Occipital lobe (tissue), 2 donors: ENCODE measurements around the gene HOXA1. TPM values are rescaled to one million over a fixed set of nuclear protein-coding genes. Genes with fewer than 3 reads are reported as not detected.

Experiments used
- DNase-seq: peaks from one replicate; lab custom pipeline; 2025; lab: John Stamatoyannopoulos, UW
- total RNA-seq: library from RNA; depleted of rRNA; stranded (reverse); fragments of >200 nt; gene quantifications from one replicate; pipeline ENCODE4 v1.2.3, GENCODE V29; 2014

The HOXA1 gene
- total RNA-seq, 1 donor from 2014 or later, result not detected

DNA sequence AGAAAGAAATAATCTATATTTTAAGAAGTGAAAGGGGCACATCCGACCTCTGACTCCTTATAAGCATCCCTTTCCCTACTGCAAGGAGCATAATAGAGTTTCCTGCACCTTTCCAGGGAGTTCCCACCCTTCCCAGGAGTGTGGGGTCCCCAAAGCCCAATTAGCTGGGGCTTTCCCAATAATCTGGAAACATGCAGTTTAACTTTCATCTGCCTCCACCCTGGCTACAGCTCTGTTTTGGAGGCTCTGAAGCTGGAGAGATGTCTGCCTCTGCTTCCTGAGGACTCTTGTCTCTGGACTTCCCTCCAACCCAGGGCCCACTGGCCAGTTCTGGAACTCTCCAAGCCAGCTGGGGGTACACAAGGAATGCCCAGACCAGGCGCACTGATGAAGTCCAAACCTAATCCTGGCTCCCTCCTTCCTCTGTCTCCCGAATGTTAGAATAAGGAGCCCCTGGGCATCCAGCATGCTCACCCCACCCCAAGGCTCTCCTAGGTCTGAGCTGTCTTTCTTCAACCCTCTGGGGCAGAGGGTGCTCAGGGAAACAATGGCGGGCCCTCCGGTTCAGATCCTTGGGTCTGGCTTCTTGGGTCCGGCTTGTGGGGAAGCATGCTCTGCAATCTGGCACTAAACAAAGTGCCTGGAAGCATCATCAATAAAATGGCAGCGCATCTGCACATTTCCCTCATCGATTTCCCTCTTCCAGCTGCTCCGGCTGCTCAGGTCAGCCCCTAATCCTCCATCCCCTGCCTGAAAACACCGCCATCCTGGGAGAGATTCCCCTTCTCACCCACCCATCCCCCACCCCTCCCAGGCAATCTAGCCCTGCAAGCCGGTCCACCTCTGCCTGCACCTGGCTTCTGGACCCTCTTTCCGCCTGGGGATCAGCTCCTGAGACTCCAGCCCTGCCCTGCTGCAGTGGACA, 21.4 kb upstream of the HOXA1 start:
- DNase-seq, result no peak

DNA sequence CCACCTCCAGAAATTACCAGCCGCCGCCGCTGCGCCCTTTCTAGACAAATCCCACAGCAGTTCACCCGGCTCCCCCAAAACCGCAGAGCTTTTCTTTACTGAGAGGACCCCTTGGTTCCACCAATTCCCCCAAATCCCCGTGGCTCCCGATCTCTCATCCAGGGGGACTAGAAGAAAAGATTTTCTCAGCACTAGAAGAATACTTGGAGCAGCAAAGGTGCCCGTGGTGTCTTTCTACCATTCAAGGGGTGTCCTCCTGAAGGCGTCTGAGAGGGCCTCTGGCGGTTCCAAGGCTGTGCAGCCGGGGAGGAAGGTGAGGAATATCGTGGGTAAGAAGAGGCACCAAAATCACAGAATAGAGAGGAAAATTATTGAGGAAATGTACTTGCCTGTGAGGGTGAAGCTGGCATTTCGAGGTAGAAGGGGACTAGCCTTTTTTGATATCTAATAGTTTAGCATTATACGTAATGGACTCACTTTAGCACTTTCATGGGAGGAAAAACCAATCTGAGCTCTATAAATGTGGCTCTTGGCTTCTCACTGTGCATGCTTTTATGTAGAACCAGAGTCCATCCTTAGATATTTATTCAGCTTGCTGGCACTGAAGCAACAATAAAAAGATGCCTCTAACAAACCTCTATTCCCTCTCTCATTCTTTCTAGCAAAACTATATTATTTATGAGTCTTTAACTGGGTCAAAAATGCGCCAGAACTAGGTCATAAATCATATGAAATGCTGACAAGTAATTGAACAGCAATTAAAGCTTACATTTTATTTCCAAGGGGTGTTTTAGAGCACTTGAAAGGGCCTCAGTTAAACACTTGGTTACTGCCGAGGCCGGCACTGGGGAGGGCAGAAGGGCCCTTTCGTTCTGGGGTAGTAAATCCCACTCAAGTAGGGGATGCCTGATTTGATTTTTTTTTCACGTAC, 20.5 kb upstream of the HOXA1 start:
- no peak for DNase-seq

DNA sequence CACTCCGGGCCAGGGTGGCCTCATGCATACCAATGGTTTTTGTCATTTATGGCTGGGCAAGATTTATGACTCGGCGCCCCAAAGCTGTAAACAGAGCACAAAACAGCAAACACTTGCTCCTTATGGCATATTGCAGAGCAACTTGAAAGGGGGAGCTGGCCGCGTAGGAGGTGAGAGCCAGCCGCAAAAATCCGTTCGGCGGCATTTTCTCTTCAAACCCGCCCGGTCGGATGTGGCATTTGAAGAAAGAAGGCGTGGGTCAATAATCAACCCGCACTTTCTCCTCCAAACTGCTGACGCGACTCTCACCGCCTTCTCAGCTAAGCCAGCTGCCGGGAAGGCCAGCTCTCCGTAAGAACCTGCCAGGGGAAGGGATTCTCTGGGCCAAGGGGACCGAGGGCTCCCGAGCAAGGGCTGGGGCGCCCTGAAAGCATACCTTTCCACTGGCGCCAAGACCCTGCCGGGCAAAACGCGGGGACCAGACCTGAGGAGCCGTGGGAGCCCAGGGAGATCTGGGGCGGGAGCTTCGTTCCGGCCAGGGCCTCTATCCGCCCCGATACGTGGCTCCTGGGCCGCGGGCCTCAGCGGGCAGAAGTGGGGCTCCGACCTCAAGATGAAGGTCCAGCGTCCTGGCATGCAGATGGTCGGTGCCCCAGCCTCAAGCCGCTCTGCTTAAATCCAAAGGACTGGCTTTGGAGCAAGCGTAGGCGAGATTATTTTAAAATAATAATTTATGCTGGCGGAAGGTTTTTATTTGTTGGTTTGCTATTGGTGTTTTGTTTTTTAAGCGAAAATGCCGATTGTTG, 19.6 kb upstream of the HOXA1 start:
- DNase-seq, result no peak

DNA sequence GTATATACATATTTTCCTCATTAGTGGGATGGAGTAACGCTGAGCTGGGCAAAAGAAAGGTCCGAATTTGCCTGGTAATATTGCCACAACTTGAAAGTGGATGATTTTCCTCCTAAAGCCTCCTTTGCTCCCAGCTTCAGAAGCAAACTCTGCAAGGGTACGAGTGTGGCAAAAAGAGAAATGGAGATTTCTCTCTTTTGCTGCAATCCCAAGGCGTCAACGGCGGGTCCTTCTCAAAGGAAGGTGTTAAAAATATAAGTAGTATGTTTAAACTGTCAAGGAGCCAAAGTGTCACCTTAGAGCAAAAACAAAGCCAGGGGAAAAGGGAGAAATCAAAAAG, 19.1 kb upstream of the HOXA1 start:
- no peak for DNase-seq

DNA sequence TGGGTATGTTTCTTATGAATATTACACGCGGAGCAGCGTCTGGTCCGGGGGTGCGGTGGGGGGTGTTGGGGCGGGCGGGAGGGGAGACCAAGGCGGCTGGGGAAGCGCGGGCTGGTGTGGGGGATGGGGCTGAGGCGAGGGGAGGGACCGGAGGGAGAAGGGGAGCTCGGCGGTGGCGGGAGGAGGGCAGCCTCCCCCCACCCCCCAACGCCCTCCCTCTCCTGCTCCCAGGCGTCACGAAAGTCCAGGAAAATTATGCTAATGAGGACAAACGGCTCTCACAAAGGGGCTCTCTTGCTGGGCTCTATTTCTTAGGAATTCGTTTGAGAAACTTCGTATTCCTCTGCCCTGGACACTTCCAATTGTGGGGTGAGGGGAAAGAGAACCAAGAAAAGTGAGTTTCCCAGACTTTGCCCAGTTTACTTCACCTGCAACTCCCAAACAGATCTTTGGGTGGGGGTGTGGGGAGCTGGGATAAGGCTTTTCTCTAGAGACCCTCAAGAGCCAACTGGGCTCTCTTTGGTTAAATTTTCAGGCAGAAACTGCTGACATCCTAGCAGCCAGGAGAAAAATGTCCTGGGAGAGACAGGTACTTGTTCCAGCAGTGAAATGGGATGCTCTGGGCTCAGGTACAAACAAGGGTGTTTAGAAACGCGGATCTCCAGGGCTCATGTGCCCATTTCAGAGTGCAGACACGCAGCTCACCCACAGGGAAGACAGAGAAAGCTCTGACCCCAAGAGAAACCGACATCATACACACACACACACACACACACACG, 18.4 kb upstream of the HOXA1 start:
- DNase-seq, result no peak

DNA sequence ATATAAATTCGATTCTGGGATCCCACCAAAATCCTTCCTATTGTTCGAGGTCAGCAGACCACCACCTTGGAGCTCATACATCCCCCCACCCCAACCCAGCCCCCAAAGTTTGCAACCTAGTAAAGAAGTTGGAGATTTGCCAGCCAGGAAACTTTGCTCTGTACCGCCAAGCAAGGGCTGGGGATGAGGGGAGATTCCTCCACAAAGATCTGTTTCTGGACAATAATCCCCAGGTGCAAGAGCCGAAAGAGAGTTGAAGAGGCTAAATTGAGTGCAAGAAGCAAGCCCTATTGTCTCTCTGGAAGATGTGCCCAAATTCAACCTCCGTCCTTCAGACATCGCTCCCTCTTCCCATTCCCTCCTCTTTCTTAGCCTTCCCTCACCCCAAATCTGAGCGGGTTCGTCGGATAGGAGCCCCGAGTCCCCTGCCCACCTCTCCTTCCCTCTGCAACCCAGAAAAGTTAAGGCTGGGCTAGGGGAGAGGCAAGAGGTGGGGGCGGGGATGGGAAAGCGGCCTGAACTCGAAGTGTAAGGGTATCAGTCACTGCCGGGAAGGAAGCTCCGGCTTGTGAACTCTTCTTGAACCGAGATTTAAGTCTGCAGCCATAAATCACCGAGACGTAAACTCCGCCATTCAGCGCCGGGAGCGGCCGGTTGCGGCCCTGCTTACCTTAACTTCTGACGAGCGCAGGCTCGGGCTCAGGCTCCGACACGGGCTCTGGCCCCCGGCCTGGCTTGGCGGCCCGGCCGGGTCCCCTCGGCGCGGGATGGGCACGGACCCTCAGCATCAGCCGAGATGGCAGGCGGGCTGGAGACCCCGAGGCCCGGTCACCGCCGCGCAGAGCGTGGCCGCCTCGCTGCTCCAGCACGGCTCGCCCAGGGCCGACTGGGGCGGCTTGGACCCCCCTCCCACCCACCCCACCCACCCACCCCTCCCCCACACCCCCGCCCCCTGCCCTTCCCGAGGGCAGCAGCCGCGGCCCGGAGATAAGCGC, 17.5 kb upstream of the HOXA1 start:
- no peak for DNase-seq

DNA sequence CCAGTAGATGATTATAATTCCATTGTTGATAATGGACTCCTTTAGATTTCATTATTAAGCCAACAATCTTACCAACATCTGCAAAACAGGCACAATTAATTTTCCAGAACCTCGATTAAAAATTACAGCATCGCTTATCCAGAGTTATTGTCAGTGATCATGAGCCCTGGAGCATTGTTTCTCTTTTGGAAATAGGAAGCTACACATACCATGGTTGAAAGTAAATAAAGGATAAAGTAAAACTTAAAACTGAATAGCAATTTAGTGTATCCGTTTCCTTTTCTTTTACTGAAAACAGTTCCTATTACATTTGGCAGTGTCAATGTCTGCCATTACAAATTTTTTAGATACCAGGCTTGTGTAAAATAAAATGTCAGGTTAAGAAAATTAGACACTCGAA, 16.6 kb upstream of the HOXA1 start:
- DNase-seq, result no peak

DNA sequence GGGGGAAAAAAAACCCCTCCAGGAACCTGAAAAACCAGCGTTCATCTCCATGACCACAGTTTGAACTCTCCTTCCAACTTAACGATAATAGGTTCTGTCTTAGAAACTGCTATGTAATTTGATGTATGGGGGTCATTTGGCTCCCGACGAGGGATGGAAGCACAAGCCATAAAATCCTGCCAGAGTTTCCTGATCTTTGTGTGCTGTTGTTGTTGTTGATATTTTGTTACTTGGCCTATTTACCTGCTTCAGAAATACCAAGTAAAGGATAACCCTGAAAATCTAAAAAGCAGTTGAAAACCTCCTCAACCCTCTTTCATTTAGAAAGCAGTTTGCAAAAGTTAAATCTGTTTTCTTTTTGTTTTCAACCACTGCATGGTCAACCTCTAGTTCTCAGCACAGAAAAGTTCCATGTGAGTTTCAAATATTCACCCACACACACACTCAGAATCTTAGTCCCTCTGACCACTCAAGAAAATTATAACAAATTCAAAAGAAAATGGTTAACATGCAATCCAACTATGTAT, 16.0 kb upstream of the HOXA1 start:
- no peak for DNase-seq

DNA sequence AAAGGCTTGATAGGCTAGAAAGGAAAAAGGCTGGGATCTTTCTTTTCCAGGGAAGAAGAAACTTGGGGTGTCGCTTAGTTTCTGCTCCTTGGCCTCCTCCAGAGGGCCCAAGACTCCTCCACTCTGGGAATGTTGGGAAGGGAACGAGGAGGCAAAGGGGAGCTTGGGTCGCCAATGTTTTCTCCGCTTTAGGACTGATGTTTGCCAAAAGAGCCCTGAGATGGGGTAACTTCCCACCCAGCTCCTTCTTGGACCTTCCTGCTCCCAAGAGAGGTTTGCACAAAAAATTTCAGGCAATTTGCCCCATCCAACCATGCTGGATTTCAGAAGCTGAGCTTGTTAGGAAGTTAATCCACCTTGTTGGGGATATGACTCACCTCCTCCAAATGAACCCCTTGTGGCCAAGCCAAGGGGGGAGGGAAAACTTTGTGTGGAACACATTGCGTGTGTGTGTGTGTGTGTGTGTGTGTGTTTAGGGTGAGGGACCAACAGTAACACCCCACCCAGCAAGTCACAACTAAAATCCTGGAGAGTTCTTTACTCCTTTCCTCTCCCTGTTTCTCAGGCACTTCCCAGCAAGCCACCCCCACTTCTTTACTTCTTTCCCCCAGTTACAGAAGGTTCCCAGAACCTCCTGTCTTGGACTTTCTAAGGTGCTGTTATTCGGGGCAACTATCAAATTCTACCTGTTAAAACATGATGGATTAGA, 15.4 kb upstream of the HOXA1 start:
- no peak for DNase-seq

DNA sequence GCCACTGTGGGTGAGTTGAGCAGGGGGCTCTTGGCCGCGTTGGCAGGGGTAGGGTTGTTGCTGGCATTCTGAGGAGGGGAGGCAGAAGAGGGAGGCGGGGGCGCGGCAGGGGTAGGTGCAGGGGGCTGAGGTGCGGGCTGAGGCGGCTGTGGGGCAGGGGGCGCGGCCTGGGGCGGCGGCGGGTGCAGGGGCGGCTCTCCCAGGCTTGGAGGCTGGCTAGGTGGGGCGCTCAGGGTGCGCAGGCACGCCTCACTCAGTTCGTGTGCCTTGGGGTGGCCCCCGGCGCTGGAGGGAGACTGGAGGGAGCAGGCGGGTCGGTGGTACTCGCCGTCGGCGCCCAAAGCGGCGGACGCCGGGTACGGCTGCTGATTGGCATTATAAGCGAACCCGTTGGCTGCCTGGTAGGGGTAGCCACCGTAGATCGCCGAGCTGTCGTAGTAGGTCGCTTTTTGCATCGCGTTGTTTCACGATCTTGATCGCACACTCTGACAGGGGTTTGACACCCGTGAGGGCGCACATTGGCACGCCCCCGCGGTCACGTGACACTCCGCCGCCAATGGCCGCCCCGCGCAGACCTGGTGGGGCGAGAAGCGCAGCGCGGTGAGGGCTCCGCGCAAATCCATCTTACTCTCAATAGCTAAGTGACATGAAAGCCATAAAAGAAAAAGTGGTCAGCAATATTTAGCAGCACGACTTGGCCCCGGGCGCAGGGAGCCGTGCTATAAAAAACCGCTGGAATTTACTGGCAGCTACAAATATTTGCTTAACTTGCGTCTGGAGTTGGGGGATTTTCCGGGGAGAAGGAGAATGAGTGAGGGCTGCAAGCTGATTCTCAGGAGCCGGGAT, 14.6 kb upstream of the HOXA1 start:
- DNase-seq, result no peak

DNA sequence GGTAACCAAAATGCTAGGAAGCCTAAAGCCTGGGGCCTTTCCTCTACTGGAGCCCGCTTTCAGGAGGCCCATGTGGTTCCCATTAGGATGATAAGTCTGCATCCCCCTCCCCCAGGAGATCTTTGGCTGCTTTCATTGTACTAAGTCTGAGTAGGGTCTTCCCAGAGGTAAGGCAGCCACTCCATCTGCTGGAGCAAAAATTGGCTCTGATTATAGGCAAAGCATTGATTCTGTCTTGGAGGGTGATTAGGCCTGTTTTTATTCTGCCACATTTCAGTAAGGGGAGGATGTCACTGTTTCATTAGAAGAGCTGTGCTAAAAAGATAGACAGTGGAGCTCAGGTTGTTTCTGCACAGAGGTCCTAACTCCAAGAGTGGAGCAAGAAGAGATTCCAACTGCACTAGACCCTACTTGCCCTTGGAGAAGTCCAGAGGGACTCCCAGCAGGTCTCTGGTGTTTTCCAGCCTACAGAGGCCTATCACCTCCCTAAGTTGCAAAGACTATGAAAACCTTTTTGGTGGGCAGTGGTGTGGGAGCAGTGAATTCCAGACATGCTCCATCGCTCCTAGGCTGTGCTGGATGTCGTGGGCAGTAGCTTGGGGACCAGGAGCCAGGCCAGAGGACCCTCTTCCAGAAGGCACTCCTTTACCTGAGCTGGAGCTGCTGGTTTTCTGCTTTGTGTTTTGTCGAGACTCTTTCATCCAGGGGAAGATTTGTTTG, 13.8 kb upstream of the HOXA1 start:
- no peak for DNase-seq

DNA sequence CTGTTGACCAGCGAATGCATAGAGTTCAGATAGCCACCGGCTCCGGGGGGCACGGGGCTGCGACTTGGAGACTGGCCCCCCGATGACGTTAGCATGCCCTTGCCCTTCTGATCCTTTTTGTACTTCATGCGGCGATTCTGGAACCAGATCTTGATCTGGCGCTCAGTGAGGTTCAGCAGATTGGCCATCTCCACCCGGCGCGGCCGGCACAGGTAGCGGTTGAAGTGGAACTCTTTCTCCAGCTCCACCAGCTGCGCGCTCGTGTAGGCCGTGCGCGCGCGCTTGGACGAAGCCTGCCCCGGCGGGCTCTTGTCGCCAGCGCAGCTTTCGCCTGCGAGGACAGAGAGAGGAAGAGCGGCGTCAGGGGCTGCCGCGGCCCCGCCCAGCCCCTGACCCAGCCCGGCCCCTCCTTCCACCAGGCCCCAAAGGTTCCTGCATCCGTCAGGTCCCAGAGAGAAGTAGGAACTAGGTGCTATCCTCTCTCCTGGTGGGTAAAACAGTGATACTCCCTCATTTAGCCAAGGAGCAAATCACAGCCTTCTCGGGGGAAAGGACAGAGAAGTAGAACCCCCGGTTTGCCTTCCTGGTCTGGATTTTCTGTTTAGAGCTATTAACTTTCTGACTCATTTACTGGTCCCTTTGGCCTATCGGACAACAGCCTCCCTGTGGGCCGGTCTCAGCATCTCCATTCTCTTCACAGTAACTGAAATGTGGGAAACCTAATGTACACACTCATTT, 12.8 kb upstream of the HOXA1 start:
- DNase-seq, result no peak

DNA sequence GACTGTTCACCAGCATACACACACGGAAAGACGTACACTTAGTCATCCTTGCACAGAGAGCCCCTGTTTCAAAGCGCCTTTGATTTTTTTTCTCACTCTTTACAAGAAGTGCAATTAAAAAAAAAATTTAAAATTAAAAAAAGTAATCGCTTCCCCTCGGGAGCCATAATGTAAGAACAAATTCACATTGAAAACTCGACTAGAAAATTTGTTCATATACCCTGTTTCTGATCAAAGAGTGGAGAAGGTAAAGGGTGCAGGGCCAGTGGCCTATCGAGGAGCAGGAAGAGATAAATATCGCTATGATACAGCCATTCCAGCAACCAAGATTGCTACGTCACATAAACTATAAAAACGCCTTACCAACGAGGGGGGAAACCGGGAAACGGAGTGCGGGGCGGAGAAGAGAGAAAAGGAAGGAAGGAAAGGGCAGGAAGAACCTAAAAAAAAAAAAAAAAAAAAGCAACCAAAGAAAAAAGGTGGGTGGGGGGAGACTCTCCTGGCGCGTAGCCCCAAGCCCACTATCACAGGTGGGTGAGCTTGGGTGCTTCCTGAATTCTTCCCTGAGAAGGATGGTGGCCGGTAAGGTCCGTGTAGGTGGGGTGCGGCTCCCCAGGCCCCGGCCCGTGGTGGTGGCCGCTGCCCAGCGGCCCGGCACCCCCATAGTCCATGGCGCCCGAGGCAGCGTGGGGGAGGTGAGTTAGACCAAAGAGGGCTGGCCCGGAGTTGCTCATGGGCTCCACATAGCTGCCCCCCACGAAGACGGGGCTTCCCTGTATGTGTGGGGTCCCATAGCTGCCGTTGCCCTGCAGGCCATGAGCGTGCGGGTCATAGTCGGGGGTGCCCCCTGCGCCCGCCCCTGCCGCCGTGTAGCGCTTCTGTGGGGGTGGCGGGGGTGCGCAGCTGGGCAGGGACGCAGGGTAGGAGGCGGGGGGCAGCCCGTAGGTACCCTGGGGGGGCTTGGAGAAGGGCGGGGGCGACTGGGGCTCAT, 11.9 kb upstream of the HOXA1 start:
- DNase-seq, result no peak

DNA sequence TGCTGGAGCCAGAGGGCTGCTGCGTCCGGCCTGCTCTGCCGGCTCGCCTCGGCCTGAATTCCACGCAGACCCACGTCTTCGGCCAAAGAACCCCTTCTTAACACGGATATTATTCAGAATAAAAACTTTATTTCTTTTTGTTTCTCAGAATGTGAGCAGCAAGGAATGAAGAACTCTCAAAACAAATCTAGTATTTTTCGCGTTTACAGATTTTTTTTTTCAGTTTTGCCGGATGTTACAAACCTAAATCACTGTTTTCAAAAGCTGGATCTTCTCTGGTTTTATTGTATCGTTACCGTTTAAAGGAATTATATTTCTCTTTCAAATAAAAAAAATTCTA, 11.1 kb upstream of the HOXA1 start:
- no peak for DNase-seq

DNA sequence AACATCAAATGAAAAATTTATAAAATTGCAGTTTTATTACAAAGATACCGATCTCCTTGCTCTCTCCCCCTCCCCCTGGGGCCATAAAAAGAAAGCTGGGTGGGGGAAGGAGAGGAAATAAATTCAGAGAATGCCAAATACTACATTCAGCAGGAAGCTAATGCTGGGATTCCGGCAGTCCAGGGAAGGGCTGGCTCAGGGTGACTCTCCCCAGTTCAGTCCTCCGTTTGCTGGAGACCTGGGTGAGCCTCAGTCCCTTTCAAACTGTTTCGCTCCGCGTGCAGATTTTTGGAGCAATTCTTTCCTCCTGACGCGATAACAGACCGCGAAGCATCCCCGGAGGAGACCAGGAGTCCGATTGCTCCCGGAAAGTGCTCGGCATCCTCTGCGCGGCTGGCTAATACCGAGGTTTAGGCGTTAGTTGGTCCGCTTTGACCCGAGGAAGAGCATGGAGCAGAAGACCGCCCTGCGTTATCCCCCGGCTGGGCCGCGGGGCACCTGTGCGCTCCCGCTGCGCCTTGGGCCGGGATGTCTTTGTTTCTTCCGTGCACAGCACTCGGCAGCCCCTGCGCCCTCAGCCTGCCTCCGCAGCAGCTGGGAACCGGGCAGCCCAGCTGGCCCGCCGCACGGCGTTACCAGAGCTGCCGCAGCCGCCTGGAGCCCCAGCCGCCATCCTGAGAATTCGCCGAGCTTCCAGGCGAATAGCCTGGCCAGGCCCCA, 10.5 kb upstream of the HOXA1 start:
- DNase-seq, result no peak
